Renal cortical epithelial cell (primary cell): ENCODE measurements around the gene PEX11A. TPM values are rescaled to one million over a fixed set of nuclear protein-coding genes. Genes with fewer than 3 reads are reported as not detected.

Experiments used
- DNase-seq: peaks from one replicate; pipeline ENCODE4 v3.0.0-alpha.2; 2011; ENCODE audit warnings: low read depth
- total RNA-seq: library from RNA; depleted of rRNA; stranded (reverse); fragments of >200 nt; gene quantifications from 2 replicates; pipeline ENCODE4 v1.2.3, GENCODE V29; 2014

The PEX11A gene
- total RNA-seq, 1 donor from 2014 or later = 11.6 TPM

DNA sequence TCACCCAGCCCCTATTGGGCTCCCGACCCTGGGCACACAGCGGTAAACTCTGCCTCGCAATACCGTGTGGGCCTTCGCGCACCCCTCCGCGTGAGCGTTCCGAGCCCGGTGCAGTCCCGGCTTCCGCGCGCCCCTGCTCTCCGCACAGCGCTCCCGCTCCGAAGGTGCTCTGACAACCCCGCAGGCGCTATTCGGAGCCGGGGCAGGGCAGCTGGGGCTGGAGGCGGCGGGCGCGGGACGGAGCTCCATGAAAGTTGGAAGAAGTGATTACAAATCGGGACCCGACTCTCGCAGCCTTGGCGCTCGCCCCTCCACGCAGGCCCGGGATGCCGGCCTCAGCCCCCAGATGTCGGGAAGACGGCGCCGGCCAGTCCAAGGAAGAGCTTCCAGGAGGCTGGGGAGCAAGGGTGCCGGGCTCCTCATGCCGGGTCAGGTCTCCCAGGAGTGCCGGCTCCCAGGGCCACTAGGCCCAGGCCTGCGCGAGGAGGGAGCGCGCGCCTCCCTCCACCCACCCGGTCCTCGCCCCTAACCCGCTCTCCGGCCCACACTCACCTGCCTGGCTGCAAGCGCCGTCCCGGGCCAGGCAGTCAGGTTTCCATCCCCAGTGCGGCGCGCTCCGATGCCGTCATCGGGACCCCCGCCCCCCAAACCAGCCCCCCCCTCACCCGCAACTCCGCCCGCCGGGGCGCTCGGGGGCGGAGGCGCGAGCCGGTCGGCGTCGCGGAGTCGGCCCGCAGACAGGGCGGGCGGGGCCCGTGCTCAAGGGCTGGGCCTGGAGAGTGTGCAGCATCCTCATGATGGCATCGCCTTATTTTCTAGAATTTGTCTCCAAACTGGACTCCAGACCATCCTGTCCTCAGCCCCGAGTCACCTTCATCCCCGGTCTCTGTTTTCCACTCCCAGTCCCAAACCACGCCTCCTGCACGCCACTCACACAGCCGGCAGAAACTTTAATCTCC, 35.4 kb downstream of the PEX11A start, which contains the start of gene KIF7:
KIF7 (minus strand) TSS at position 621 of the 959 bp plus-strand sequence. CDS start 2,537 bp downstream, outside the sequence.
- no peak for DNase-seq

DNA sequence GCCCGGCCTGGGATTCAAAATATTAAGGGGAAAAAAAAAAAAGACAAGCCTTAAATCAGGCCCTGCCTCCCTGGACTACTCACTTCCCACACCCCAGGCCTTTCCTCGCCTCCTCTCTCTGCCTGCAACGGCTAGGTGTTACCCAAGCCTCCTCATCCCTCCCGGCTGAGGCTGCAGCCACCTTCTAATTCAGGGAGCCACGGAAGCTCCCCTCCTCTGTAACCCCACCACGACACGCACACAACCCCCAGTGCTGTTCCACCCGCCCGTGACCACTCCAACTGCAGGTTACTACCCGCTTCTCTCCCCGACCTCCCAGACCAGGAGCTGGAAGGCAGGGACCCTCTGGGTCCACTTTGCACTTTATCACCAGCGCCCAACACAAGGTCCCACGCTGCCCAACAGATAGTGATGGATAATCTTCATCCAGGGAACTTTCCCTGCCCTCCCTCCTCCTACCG, 36.2 kb downstream of the PEX11A start:
- DNase-seq = no peak

DNA sequence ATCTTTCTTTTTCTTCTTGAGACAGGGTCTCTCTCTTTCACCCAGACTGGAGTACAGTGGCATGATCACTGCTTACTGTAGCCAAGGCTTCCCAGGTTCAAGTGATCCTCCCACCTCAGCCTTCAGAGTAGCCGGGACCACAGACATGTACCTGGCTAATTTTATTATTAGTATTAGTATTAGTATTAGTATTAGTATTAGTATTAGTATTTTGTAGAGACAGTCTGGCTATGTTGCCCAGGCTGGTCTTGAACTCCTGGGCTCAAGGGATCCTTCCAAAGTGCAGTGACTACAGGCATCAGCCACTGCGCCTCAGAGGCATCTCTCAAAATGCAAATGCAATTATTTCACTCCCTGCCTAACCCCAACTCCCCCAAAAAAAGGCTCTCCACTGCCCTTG, 37.0 kb downstream of the PEX11A start:
- DNase-seq = no peak

DNA sequence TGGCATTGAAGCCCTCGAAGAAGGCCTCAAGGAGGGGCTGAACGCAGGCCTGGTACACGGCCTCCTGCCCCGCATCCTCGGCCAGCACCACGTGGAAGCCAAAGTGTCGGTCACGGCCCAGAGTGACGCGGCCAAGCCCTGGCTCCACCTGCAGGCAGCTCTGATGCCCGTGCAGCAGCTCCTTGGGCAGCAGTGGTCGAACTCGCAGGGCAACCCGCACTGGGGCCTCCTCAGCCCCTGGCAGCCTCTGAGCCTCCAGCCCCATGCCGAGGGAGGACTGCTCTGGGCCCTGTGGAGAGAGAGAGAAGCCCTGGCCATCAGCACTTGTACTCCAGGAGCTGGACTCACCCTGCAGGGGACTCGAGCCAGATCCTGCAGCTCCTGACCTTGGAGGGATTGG, 37.9 kb downstream of the PEX11A start:
- no peak for DNase-seq

DNA sequence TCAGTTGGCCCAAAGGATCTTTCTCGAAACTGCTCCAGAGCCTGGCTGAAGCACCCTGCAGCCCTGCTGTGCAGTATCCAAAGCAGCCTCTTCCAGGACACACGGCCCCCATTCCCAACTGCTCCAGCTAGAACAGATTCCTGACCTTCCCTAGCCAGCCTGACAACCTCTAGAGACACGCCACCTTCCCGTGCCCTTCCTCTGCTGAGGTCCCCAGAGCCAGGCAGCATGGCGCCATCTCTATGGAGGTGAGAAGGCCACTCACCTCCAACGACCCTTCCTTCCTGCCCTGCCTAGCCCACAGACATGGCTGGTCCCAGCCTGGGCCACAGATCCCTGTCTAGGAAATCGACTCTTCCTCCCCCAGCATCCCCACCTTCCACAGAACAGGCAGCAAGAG, 38.4 kb downstream of the PEX11A start:
- DNase-seq = no peak

DNA sequence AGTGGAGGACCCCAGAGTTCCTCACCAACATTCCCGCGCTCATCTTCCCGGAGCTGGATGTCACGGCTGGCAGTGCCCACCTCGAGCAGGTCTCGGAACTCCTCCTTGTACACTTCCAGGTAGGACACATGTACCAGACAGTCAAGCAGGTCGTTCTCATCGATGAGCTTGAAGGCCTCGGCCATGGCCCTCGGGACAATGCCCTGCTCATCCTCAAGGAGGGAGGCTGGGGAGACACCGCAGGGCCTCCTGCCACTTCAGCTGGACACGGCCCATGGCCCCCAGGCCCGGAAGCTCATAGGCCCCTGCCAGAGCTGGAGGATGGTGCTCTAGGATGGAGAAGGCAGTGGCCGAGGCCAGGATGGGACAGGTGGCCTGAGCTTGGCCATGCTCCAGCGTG, 40.8 kb downstream of the PEX11A start:
- DNase-seq = no peak

DNA sequence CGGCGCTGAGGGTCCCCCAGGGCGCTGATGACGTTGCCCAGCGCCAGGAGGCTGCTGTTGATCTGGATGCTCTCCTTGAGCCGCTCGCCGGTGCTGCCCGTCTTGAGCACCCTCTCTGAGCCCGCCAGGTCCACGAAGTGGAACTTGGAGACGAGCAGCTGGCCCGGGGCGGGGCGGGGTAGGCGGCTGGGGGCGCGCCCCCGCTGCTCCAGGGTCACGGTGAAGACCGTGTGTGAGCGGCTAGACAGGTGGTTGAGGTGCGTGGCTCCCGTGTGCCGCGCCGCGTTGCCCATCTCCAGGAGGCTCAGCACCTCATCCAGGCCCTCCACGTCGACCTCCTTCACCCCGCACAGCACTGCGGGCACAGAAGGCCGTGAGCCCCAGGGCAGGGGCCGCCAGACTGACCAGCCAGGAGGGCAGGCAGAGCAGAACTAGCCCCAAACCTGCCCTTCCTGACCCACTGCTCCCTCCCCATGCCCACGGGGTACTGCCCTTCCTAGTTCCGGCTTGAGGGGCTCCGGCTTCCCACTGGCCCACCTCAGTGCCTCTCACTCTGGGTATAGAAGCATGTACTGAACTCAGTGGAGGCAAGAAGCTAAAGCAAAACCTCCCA, 41.4 kb downstream of the PEX11A start:
- no peak for DNase-seq

DNA sequence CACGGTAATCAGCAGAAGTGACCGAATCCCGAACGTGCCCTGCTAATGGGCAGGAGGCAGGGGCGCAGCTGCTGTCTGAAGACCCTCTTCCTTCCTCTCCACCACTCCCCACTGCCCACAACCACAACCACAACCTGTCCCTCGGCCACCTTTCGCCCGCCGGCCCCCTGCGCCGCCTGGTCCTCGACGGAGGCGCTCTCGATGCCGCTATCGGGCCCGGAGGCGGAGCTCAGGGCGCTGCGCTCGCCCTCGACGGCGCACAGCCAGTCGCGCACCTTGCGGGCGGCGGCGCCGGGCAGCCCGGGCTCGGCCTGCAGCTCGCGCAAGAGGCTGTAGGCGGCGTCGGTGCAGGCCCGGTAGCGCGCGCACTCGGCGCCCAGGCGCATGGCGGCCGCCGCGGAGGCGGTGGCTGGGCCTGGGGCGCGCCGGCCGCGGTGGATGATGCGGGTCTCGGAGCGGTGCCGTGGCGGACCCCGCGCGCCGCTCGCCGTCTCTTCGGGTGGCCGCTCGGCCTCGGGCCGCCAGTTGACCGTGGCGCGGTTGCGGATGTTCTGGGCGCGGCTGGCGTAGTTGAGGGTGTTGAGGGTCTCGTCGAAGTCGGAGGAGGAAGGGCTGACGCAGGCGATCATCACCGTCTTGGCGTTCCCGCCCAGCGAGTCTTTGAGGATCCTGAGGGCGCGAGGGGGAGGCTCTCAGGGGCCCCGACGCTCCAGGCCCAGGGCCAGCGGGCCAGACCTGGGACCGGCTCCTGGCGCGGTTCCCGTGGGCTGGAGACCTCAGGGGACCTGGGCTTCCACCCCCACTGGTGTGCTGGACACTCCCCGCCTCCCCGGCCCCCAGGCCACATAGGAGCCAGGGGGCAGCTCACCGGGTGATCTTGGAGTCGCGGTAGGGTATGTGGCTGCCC, 42.2 kb downstream of the PEX11A start:
- DNase-seq = no peak

DNA sequence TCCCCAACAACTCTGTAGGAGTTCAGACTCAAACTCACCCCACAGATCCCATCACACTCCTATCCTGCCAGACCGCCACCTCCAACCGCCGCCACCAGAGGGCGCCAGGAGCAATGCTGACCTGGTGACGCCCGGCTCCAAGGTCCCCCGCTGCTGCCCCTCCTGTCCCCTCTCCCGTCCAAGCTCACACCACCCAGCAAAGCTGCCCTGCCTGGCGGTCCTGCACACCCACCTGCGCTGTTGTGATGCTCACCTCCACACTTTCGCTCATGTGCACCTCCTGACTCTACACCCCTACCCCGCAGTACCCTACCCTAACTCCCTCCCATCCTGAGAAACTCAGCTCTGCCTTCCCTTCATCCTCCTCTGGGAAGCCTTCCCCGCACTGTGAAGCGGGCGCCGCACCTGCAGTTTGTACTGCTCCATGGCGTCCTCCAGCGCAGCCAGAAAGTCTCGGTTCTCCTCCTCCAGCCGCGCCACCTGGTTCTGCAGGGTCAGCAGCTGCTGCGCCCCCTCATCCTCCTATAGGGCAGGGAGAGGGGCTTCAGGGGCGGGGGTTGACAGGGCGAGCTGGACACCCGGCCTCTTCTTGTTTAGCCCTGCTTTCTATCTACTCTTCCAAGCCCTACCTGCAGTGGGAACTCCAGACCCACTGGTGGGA, 43.2 kb downstream of the PEX11A start:
- peak; percentile 9 for DNase-seq

DNA sequence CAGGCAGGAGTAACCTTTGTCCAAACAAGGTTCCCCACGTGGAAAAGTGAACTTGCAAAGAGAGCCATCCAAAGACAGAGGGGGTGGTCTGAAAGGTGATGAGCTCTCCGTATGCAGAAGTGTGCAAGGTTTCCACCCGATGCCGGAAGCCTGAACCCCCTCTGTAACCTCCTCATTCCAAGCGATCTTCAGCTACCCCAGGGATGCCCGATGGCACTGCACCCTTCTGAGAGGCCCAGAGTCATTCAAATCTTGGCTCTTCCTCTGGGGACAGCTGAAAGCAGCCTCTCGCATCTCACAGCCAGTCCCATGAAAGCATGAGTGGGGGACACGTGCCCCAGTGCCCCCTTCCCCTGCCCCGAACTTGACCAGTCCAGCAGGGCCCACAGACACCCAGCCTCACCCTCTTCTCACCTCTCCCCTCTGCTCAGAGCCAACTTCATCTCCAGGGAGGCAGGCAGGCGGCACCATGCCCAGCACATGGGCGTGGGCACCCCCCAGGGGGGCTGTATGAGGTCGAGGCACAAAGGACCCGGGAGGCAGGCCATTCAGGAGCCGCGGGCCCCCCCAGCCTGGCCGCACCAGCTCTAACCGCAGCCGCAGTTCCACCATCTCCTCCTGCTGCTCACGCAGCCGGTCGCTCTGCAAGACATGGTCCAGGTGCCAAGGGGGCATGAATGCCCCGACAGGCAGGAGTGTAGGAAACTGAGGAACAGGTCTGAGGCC, 44.0 kb downstream of the PEX11A start:
- no peak for DNase-seq

DNA sequence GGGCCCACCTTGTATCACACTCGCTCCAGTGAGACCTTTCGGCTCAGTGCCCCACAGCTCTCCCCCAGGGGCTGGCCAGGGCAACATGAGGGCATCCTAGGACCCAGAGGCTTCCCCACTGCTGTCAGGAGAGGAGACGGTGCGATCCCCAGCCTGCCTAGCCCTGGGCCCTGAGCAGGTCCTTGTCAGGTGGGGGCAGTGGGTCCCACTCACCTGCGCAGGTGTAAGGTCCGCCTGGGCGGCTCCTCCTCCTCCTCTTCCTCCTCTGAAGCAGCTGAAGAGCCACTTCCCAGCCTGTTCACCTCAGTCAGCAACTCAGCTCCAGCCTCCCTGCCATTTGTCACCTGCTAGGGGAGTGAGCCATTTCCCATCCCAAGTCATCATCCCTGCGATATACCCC, 44.9 kb downstream of the PEX11A start:
- no peak for DNase-seq

DNA sequence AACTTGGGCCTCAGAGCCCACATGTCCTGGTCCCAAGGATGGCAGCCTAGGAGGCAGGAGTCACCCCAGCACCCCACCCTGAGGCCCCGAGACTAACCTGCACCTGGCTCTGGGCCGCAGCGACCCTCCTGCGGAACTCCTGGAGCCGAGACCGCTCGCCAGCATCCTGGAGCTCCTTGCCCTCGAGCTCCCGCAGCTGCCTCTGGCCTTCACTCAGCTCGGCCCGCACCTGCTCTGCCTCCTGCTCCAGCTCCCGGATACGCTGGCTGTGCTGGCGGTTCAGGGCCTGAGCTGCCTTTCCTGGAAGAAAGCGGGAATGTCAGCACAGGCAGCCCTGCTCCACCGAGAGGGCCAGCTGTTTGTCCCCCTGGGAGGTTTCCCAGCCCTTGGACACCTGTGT, 48.4 kb downstream of the PEX11A start:
- no peak for DNase-seq

DNA sequence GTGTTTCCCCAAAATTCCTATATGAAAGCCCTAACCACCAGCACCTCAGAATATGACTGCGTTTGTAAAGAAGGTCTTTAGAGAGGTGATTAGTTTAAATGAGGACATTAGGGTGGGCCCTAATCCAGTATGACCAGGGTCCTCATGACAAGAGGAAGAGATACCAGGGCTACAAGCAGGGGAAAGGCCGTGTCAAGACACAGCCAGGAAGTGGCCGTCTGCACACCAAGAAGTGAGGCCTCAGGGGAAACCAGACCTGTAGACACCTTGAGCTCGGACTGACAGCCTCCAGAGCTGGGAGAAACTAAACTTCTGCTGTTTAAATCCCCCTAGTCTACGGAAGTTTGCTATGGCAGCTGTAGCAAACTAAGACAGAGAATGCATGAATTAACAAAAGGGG, 49.5 kb downstream of the PEX11A start:
- no peak for DNase-seq

DNA sequence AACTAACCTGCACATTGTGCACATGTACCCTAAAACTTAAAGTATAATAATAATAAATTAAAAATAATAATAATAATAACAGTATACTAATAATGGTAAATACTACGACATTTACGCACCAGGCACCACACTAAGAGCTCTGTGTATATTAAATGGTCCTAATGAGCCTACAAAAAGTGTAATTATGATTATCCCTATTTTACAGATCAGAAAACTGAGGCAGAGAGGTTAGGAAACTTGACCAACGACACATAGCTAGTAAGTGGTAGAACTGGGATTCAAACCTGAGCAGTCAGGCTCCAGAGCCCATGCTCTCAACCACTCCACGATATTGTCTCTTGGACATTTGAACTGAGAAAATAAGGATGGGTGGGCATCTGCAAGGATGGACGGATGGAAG, 50.3 kb downstream of the PEX11A start:
- DNase-seq = no peak

DNA sequence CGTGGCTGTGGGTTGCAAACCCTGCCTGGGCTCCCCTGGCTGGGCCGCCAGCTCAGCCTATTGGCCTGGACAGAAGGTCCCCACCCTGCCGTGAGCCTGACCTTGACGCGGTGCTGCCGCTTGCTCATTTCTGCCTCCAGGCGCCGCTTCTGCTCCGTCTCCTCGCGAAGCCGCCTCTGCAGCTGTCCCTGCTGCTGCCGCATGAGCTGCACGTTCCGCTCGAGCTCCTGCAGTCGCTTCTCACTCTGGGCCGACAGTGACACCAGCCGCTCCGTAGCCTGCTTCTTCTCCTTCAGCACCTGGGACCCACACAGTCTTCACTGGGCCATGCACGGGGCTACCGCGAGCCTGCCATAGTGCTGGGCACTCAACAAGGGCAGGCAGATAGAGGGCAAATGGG, 57.0 kb downstream of the PEX11A start:
- DNase-seq = no peak

DNA sequence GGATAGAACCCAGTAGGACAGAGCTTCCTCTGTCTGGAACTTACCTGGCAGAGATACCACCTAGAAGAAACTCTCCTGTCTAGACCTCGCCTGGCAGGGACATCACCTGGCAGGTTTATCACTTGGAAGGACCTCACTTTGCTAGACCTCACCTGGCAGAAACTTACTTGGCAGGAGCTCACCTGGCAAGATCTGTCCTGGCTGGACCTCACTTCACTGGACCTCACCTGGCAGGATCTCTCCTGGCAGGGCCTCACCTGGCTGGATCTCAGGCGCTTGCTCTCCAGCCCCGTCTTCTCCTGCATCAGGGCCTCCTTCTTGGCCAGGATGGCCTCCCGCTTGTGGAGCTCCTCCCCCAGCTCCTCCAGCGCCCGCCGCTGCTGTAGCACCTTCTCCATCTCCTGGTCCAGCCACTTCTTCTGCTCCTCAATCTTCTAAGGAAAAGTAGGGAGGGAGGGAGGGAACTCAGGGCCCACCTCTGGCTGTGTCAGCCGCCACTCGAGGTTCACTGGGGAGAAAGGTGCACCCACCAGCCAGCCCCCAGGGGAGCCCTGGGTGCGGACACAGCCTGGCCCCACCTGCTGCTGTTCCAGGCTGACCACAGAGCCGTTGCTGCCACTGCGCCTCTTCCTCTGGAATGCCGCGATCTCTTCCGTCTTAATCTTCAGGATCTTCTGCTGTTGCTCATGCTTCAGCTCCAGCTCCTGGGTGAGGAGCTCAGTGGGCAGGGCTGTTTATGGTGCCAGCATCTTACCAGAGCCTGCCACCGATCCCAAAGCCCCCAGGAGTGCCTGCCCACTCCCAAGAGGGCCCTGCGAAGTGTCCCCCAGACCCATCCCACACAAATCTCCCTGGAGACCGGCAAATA, 57.8 kb downstream of the PEX11A start:
- no peak for DNase-seq

DNA sequence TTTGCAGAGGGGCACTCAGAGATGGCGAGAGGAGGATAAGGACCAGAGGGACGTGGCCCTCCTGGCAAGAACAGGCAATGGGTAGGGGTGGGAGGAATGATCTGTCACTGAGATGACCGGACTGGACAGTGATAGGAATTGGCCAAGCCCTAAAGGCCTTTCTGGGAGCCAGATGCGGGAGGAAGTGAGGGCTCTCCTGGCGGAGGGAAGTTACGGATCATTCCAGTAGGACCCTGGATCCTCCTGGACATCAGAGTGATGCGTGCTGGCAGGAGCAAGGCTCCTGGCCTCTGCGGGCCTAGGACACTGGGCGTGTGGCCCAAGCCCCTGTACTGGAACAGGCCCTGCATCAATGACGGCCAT, 58.7 kb downstream of the PEX11A start:
- no peak for DNase-seq
